ENCODE data around the gene VPS13D.

VPS13D gene

GRCh38 chr1:12466816-12467215 lies 237.0 kb downstream of the VPS13D start:
- no peaks in the 10 kb centered on the region for H3K4me1 ChIP-seq (ENCODE audit: insufficient read depth, low read length, severe bottlenecking)
- no peak overlapping the region for H3K4me3 ChIP-seq (ENCODE audit: low read depth, low read length, poor library complexity, severe bottlenecking)
- H3K27me3 ChIP-seq (ENCODE audit: insufficient read depth, low read length), result no peaks in the 10 kb centered on the region
- no peaks in the 10 kb centered on the region for H3F3A ChIP-seq (ENCODE audit: insufficient read depth, low read length)
- no peaks in the 10 kb centered on the region for H3K79me2 ChIP-seq (ENCODE audit: insufficient read depth, low read length)
- TF ChIP-seq EZH2 (IDR thresholded peaks at IDR 0.05; ENCODE audit: borderline replicate concordance, low read length) (no peak), CTCF (IDR thresholded peaks at IDR 0.05; ENCODE audit: low read length) (no peak)
- no peak overlapping the region for H3K9ac ChIP-seq (ENCODE audit: low read length)
- H3K27ac ChIP-seq (ENCODE audit: low read depth, low read length, poor library complexity, severe bottlenecking), result no peak overlapping the region
- no peak overlapping the region for H3K4me2 ChIP-seq (ENCODE audit: low read length)
- no peaks in the 10 kb centered on the region for H3K9me2 ChIP-seq (ENCODE audit: low read depth, low read length)
- H2AFZ ChIP-seq (ENCODE audit: low read length), result no peak overlapping the region
- H3K9me3 ChIP-seq (ENCODE audit: low read length), result no peaks in the 10 kb centered on the region
- H3K36me3 ChIP-seq (ENCODE audit: insufficient read depth, low read length), result no peaks in the 10 kb centered on the region
- H4K20me1 ChIP-seq (ENCODE audit: insufficient read depth, low read length), result no peaks in the 10 kb centered on the region

GRCh38 chr1:12467570-12468286 lies 237.9 kb downstream of the VPS13D start:
- Histone ChIP-seq H3K9ac (ENCODE audit: low read length) (no peak overlapping the region), H3K79me2 (ENCODE audit: insufficient read depth, low read length) (no peaks in the 10 kb centered on the region), H3K36me3 (ENCODE audit: insufficient read depth, low read length) (no peaks in the 10 kb centered on the region), H2AFZ (ENCODE audit: low read length) (no peak overlapping the region), H3K4me2 (ENCODE audit: low read length) (no peak overlapping the region), H3K27ac (ENCODE audit: low read depth, low read length, poor library complexity, severe bottlenecking) (no peak overlapping the region), H3F3A (ENCODE audit: insufficient read depth, low read length) (no peaks in the 10 kb centered on the region), H3K9me2 (ENCODE audit: low read depth, low read length) (no peaks in the 10 kb centered on the region), H4K20me1 (ENCODE audit: insufficient read depth, low read length) (no peaks in the 10 kb centered on the region), H3K9me3 (ENCODE audit: low read length) (no peaks in the 10 kb centered on the region), H3K4me1 (ENCODE audit: insufficient read depth, low read length, severe bottlenecking) (peaks cover under 1% of the 10 kb centered on the region), H3K27me3 (ENCODE audit: insufficient read depth, low read length) (no peaks in the 10 kb centered on the region), H3K4me3 (ENCODE audit: low read depth, low read length, poor library complexity, severe bottlenecking) (no peak overlapping the region)
- TF ChIP-seq EZH2 (IDR thresholded peaks at IDR 0.05; ENCODE audit: borderline replicate concordance, low read length) (no peak), CTCF (IDR thresholded peaks at IDR 0.05; ENCODE audit: low read length) (no peak)

GRCh38 chr1:12468323-12468722 lies 238.5 kb downstream of the VPS13D start:
- Histone ChIP-seq H3K27me3 (ENCODE audit: insufficient read depth, low read length) (no peaks in the 10 kb centered on the region), H3K4me1 (ENCODE audit: insufficient read depth, low read length, severe bottlenecking) (peaks cover 7% of the 10 kb centered on the region), H2AFZ (ENCODE audit: low read length) (no peak overlapping the region)

More at GRCh38 chr1:12468323-12468722, 238.5 kb downstream of the VPS13D start:
- no peaks in the 10 kb centered on the region for H3K79me2 ChIP-seq (ENCODE audit: insufficient read depth, low read length)
- no peaks in the 10 kb centered on the region for H3K36me3 ChIP-seq (ENCODE audit: insufficient read depth, low read length)
- H3K9me3 ChIP-seq (ENCODE audit: low read length), result 0 out of 2 replicates have a peak, but pooled peaks cover under 1% of the 10 kb centered on the region
- H3K4me2 ChIP-seq (ENCODE audit: low read length), result no peak overlapping the region
- no peak overlapping the region for H3K9ac ChIP-seq (ENCODE audit: low read length)
- no peaks in the 10 kb centered on the region for H4K20me1 ChIP-seq (ENCODE audit: insufficient read depth, low read length)
- no peak overlapping the region for H3K27ac ChIP-seq (ENCODE audit: low read depth, low read length, poor library complexity, severe bottlenecking)
- H3F3A ChIP-seq (ENCODE audit: insufficient read depth, low read length), result no peaks in the 10 kb centered on the region
- no peak for TF ChIP-seq CTCF (IDR thresholded peaks at IDR 0.05; ENCODE audit: low read length)
- TF ChIP-seq EZH2 (IDR thresholded peaks at IDR 0.05; ENCODE audit: borderline replicate concordance, low read length), result no peak
- H3K9me2 ChIP-seq (ENCODE audit: low read depth, low read length), result no peaks in the 10 kb centered on the region
- H3K4me3 ChIP-seq (ENCODE audit: low read depth, low read length, poor library complexity, severe bottlenecking), result no peak overlapping the region
